Gastroesophageal sphincter (tissue), 4 donors: ENCODE measurements around the gene UTP3. TPM values are rescaled to one million over a fixed set of nuclear protein-coding genes. Genes with fewer than 3 reads are reported as not detected.
"Not testable (repeated sequence)": the region's sequence is repeated elsewhere in the genome, so short reads cannot be mapped to it uniquely, and the experiment has no call there.

Source experiments
- ATAC-seq: fragments of 150-250 bp; one replicate; pipeline ENCODE4 v1.9.1; 2016; ENCODE audit warnings: mild to moderate bottlenecking, moderate library complexity
- H3K27ac ChIP-seq, 4 donors: fragments of 200-600 bp; sonication (generic) in 3 of 4; 1 replicate in 3 of 4; 2 replicates in 1 of 4; pipeline ENCODE4 v1.5.1; 2016 to 2019
- H3K27me3 ChIP-seq: fragments of 200-600 bp; sonication (generic); one replicate; pipeline ENCODE4 v1.5.1; 2019
- H3K36me3 ChIP-seq, 2 donors: fragments of 200-600 bp; sonication (generic); one replicate each; pipeline ENCODE4 v1.5.1; 2019; ENCODE audit warnings: control low read depth in 1 of 2
- H3K4me1 ChIP-seq, 3 donors: fragments of 200-600 bp; sonication (generic); 1 replicate in 2 of 3; 2 replicates in 1 of 3; pipeline ENCODE4 v1.5.1; 2016 to 2019; ENCODE audit warnings: control low read depth in 2 of 3
- H3K4me3 ChIP-seq, 2 donors: fragments of 200-600 bp; sonication (generic); one replicate each; pipeline ENCODE4 v1.5.1; 2019; ENCODE audit warnings: mild to moderate bottlenecking in 1 of 2, moderate library complexity in 1 of 2
- H3K9me3 ChIP-seq, 3 donors: fragments of 200-600 bp; sonication (generic); one replicate each; pipeline ENCODE4 v1.5.1; 2017 to 2019; ENCODE audit warnings: control low read depth in 2 of 3
- EP300 ChIP-seq: sonication (generic); formaldehyde crosslinking; IDR thresholded peaks from one replicate; pipeline ENCODE4 v1.6.1; 2017; ENCODE audit warnings: antibody characterized with exemption, mild to moderate bottlenecking
- POLR2A ChIP-seq, 2 donors: fragments of 450-650 bp; IDR thresholded peaks; one replicate each; pipeline ENCODE4 v1.6.1; 2017; ENCODE audit warnings: antibody characterized with exemption in 2 of 2, mild to moderate bottlenecking in 2 of 2, moderate library complexity in 1 of 2
- POLR2AphosphoS5 ChIP-seq: sonication (generic); formaldehyde crosslinking; IDR thresholded peaks from one replicate; pipeline ENCODE4 v1.6.1; 2017; ENCODE audit warnings: antibody characterized with exemption
- WGBS, 2 donors: methylation state at CpG; one replicate each; pipeline ENCODE4 v1.1.5; 2018; ENCODE audit warnings: low coverage in 1 of 2; 5-methylcytosine and 5-hydroxymethylcytosine counted together
- total RNA-seq, 4 donors: library from RNA; depleted of rRNA; stranded (reverse); fragments of >200 nt; gene quantifications; one replicate each; pipeline ENCODE4 v1.1.0, GENCODE V29; 2016
- TF ChIP-seq, protein P1 (sequence below), 4 experiments: fragments of 200-600 bp in 2 of 4; fragments of 450-650 bp in 2 of 4; sonication (generic) in 1 of 4; IDR thresholded peaks; one replicate each; pipeline ENCODE4 v1.5.1; 2017 to 2019; ENCODE audit warnings: antibody characterized with exemption in 4 of 4, mild to moderate bottlenecking in 2 of 4, moderate library complexity in 2 of 4

Gene UTP3
- total RNA-seq, 4 donors from 2014 or later, result 20.9 to 30.8 (median 24.0) TPM

DNA sequence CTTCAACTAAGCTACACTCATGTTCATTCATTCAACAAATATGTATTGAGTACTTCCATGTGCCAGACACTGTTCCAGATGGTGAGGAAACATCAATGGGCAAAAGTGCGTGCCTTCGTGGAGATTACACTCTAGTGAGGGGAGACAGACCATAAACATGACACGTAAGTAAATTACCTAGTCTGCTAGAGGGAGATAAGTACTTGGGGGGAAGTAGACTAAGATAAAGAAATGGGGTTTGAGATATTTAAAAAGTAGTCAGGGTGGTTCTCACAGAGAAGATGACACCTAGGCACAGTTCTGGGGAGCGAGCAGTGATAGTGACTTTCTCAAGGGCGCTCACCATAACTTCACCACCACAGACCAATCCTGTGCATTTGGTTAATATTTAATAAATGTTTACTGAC is 33.7 kb upstream of the UTP3 start:
- Histone ChIP-seq H3K27ac (no peak overlapping the region), H3K4me1 (peaks cover 0 to 6% (median 0%) of the 10 kb centered on the region in 3 donors), H3K9me3 (no peaks in the 10 kb centered on the region), H3K36me3 (no peaks in the 10 kb centered on the region), H3K4me3 (no peak overlapping the region), H3K27me3 (no peaks in the 10 kb centered on the region)
- TF ChIP-seq POLR2AphosphoS5 (no peak), POLR2A (IDR thresholded peaks at IDR 0.05) (no peak), EP300 (no peak)
- TF ChIP-seq, protein P1, sequence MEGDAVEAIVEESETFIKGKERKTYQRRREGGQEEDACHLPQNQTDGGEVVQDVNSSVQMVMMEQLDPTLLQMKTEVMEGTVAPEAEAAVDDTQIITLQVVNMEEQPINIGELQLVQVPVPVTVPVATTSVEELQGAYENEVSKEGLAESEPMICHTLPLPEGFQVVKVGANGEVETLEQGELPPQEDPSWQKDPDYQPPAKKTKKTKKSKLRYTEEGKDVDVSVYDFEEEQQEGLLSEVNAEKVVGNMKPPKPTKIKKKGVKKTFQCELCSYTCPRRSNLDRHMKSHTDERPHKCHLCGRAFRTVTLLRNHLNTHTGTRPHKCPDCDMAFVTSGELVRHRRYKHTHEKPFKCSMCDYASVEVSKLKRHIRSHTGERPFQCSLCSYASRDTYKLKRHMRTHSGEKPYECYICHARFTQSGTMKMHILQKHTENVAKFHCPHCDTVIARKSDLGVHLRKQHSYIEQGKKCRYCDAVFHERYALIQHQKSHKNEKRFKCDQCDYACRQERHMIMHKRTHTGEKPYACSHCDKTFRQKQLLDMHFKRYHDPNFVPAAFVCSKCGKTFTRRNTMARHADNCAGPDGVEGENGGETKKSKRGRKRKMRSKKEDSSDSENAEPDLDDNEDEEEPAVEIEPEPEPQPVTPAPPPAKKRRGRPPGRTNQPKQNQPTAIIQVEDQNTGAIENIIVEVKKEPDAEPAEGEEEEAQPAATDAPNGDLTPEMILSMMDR (IDR thresholded peaks at IDR 0.05), result no peak
- WGBS, 2 donors, result 54 to 84% methylated on average over 5 of the region's 5 CpGs
- no peak for ATAC-seq

DNA sequence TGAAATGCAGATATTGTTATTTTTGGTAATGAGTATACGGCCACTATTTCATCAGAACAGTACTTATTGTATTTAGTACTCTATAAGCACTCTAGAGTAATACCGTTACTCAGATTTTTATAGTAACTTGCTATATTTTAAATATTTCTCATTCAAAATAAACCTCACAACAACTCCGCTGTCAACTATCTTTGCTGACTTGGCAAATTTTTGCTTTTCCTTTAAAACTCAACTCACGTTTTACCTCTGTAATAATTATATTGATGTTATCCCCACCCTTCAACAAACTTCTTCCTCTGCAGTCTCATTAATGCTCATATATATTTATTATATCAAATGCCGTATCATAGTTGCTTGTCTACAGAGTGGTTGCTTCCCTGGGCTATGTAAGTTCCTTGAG is 31.0 kb upstream of the UTP3 start:
- TF ChIP-seq EP300, result no peak
- TF ChIP-seq, protein P1 (IDR thresholded peaks at IDR 0.05), result no peak
- TF ChIP-seq POLR2AphosphoS5, result no peak
- Histone ChIP-seq H3K4me1 (peaks cover 0 to under 1% (median 0%) of the 10 kb centered on the region in 3 donors), H3K9me3 (no peaks in the 10 kb centered on the region), H3K27ac (no peak overlapping the region), H3K36me3 (no peaks in the 10 kb centered on the region), H3K4me3 (no peak overlapping the region), H3K27me3 (no peaks in the 10 kb centered on the region)
- no peak for ATAC-seq
- 76 to 79% methylated on average over 5 of the region's 5 CpGs for WGBS, 2 donors

DNA sequence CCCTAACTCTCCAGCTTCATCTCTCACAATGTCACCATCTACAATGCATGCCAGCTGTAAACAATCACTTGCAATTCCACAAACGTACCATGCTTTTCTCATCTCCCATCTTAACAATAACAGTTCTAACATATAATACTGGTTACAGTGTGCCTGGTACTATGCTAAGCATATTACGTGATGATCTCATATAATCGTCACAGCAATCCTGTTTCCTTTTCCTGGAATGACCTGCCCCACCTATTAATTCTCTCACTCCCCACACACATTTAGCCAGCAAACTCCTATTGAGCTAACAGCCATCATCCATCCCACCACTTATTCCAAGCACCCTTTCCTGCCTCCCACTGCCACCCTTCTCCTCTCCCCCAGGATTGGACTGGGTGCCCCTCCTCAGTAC is 29.9 kb upstream of the UTP3 start:
- Histone ChIP-seq H3K4me3 (no peak overlapping the region), H3K9me3 (no peaks in the 10 kb centered on the region), H3K4me1 (no peaks in the 10 kb centered on the region), H3K36me3 (no peaks in the 10 kb centered on the region), H3K27ac (no peak overlapping the region), H3K27me3 (no peaks in the 10 kb centered on the region)
- ATAC-seq, result no peak
- TF ChIP-seq POLR2AphosphoS5 (no peak), POLR2A (IDR thresholded peaks at IDR 0.05) (no peak), EP300 (no peak)
- TF ChIP-seq, protein P1 (IDR thresholded peaks at IDR 0.05), result no peak
- WGBS, 2 donors, result 43 to 47% methylated on average over 3 of the region's 3 CpGs

DNA sequence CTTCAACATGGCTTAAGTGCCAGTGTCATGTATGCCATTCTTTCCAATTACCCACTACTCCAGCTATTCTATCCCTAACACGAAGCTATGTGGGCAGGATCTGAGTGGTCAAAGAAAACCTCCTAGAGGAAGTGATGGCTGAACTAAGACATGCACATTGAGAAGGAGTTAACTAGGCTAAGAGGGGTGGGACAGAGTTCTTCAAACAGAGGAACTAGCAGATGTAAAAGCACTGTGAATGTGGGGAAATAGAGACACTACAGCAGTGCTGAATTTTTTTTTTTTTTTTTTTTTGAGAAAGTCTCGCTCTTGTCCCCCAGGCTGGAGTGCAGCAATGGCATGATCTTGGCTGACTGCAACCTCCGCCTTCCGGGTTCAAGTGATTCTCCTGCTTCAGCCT is 28.2 kb upstream of the UTP3 start:
- H3K27me3 ChIP-seq, result no peaks in the 10 kb centered on the region
- H3K27ac ChIP-seq, result no peak overlapping the region
- TF ChIP-seq, protein P1 (IDR thresholded peaks at IDR 0.05), result no peak
- TF ChIP-seq POLR2AphosphoS5 (no peak), POLR2A (IDR thresholded peaks at IDR 0.05) (no peak), EP300 (no peak)
- no peak overlapping the region for H3K4me3 ChIP-seq
- H3K9me3 ChIP-seq, result no peaks in the 10 kb centered on the region
- no peak for ATAC-seq
- WGBS, 2 donors, result 88 to 89% methylated on average over 1 to 2 of the region's 4 CpGs
- H3K4me1 ChIP-seq, result no peaks in the 10 kb centered on the region
- H3K36me3 ChIP-seq, result no peaks in the 10 kb centered on the region

- H3K36me3 ChIP-seq, H3K4me1 ChIP-seq, ATAC-seq, H3K27me3 ChIP-seq, H3K4me3 ChIP-seq, H3K9me3 ChIP-seq, H3K27ac ChIP-seq: not testable (repeated sequence)
- WGBS, 2 donors, result 86 to 93% methylated on average over 5 of the region's 5 CpGs
These were observed 26.9 kb upstream of the UTP3 start for GRCh38 chr4:70661309-70661922.
